CD8-positive, alpha-beta memory T cell (primary cell): Measurements from ENCODE around the gene LBX1. TPM values are rescaled to one million over a fixed set of nuclear protein-coding genes. Genes with fewer than 3 reads are reported as not detected.
"Not testable (repeated sequence)": the region's sequence is repeated elsewhere in the genome, so short reads cannot be mapped to it uniquely, and the experiment has no call there.

Experiments
- CTCF ChIA-PET: fragments of 350-600 bp; sonication (Branson Sonifier 250); formaldehyde crosslinking; loops from one replicate; lab custom pipeline; 2021; ENCODE audit warnings: antibody characterized with exemption; lab: Charles Lee
- POLR2A ChIA-PET: fragments of 350-600 bp; sonication (Branson Sonifier 250); formaldehyde crosslinking; loops from one replicate; lab custom pipeline; 2021; ENCODE audit warnings: antibody characterized with exemption; lab: Charles Lee
- DNase-seq, 5 donors: peaks; one replicate each; pipeline versions ENCODE4 v3.0.0 to v3.0.0-alpha.2; 2020 to 2022; ENCODE audit warnings: mixed read lengths in 1 of 5
- H3K27ac ChIP-seq: one replicate; pipeline ENCODE4 v1.7.0; 2013; ENCODE audit warnings: low read depth, mild to moderate bottlenecking, low read length, moderate library complexity
- H3K27me3 ChIP-seq: 2 replicates; pipeline ENCODE4 v1.7.0; 2013; ENCODE audit warnings: low read length, mild to moderate bottlenecking; ENCODE audit not compliant: insufficient read depth, poor library complexity, severe bottlenecking
- H3K36me3 ChIP-seq: 2 replicates; pipeline ENCODE4 v1.7.0; 2013; ENCODE audit warnings: mild to moderate bottlenecking, low read length, moderate library complexity; ENCODE audit not compliant: insufficient read depth
- H3K4me1 ChIP-seq: 2 replicates; pipeline ENCODE4 v1.7.0; 2013; ENCODE audit warnings: mild to moderate bottlenecking, low read length, moderate library complexity; ENCODE audit not compliant: insufficient read depth
- H3K4me3 ChIP-seq: 2 replicates; pipeline ENCODE4 v1.7.0; 2013; ENCODE audit warnings: mild to moderate bottlenecking, low read length
- H3K9me3 ChIP-seq: 2 replicates; pipeline ENCODE4 v1.7.0; 2013; ENCODE audit warnings: mild to moderate bottlenecking, low read length
- H3K27ac Mint-ChIP-seq, 8 donors: one replicate each; pipeline ENCODE4 v1.8.0; 2020 to 2021; ENCODE audit warnings: mixed read lengths in 8 of 8, mild to moderate bottlenecking in 6 of 8, inconsistent platforms in 3 of 8, moderate library complexity in 3 of 8
- H3K27me3 Mint-ChIP-seq, 2 donors: one replicate each; pipeline ENCODE4 v1.8.0; 2020 to 2021; ENCODE audit warnings: mixed read lengths in 2 of 2, mild to moderate bottlenecking in 1 of 2, moderate library complexity in 1 of 2
- H3K36me3 Mint-ChIP-seq, 3 donors: one replicate each; pipeline ENCODE4 v1.8.0; 2020 to 2021; ENCODE audit warnings: mixed read lengths in 3 of 3, inconsistent platforms in 1 of 3, mild to moderate bottlenecking in 1 of 3
- H3K4me1 Mint-ChIP-seq, 3 donors: one replicate each; pipeline ENCODE4 v1.8.0; 2020 to 2021; ENCODE audit warnings: mixed read lengths in 3 of 3, inconsistent platforms in 1 of 3, mild to moderate bottlenecking in 1 of 3
- H3K4me3 Mint-ChIP-seq, 7 donors: one replicate each; pipeline ENCODE4 v1.8.0; 2020 to 2021; ENCODE audit warnings: mixed read lengths in 7 of 7, mild to moderate bottlenecking in 6 of 7, moderate library complexity in 4 of 7, inconsistent platforms in 2 of 7
- H3K9me3 Mint-ChIP-seq, 5 donors: one replicate each; pipeline ENCODE4 v1.8.0; 2020 to 2022; ENCODE audit warnings: mixed read lengths in 5 of 5, mild to moderate bottlenecking in 3 of 5, moderate library complexity in 2 of 5, inconsistent platforms in 1 of 5
- polyA plus RNA-seq: library from polyadenylated mRNA; unstranded; fragments of 300-500 nt; fragmentation: Illumina TruSeq; gene quantifications from one replicate; pipeline ENCODE4 v1.2.3, GENCODE V29; 2021
- total RNA-seq, 2 experiments: library from RNA; stranded (reverse); gene quantifications; one replicate each; pipeline ENCODE4 v1.2.3, GENCODE V29; 2021

LBX1 gene
- total and polyA plus RNA-seq, 3 experiments from 2014 or later: not detected

DNA sequence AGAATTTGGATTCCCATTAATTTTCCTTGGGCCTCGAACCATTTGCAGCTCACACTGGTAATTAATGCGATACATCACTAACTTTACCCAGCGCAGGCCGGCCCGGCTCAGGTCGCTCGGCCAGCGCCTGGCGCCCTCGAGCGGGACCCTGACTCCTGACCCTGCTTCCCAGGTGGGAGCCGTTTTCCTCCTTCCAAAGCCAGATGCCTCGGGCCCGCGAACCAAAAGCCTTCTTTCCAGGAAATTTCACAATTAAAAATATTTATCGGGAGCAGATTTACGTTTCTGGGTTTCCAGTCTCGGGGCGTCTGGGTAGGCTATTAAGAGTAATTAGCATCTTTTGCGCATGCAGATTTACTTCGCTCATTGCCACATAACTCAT is 12.2 kb downstream of the LBX1 start:
- Mint-ChIP-seq H3K4me3 (peak overlapping the region in 5 of 7 donors; percentile 21 to 68 (median 41)), H3K4me1 (peaks cover 31 to 53% (median 40%) of the 10 kb centered on the region in 3 donors), H3K27ac (no peak overlapping the region), H3K27me3 (peaks cover 74 to 85% of the 10 kb centered on the region in 2 donors), H3K9me3 (peaks cover 0 to 3% (median 0%) of the 10 kb centered on the region in 5 donors), H3K36me3 (no peaks in the 10 kb centered on the region)
- no peak for DNase-seq
- POLR2A ChIA-PET: no interaction called here
- Histone ChIP-seq H3K9me3 (no peaks in the 10 kb centered on the region), H3K4me1 (peaks cover 40% of the 10 kb centered on the region), H3K27me3 (peaks cover 83% of the 10 kb centered on the region), H3K27ac (no peak overlapping the region), H3K4me3 (no peak overlapping the region), H3K36me3 (no peaks in the 10 kb centered on the region)
- CTCF ChIA-PET: interaction anchor here (1.1 kb wide), 1 partner anchor 19 kb away, joined by 3 read pairs; no protein-coding TSS in a partner anchor

DNA sequence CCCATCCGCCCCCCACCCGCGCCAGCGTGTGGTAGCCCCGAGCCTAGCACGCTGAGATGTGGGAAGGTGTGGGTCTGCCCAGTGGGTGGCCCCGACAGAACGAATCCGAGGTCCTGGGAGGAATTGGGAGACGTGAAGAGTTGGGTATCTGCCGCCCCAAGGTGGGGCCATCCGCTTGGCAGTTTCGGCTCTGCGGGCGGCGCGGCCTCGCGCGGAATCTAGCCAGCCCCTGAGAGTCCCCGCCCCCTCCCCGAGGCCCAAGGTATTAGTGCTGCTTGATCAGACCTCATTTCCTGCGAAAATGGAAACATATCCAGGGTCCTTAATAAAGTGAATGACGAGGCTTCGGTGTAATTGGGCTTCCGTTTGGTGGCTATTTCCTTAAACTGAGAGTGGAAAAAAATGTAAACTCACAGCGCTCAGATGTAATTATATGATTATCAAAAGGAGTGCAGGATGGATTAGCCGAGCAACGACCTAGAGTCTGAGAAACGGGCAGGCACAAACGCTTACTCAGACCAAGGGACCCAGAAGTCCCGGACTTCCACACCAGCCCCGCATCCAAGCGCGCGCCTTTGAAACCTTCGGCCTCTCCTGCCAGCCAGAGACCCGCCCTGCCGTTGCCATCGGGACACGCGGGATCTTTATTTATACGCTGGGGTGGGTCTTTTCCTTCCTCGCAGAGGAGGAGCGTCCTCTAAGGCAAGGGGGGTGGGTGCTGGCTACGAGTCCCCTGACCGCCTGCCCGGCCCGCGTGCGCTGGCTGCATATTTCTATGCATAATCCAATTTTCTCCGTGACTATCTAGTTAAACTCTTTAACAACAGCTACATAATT is 12.8 kb downstream of the LBX1 start:
- Mint-ChIP-seq H3K4me1 (peaks cover 28 to 50% (median 40%) of the 10 kb centered on the region in 3 donors), H3K36me3 (no peaks in the 10 kb centered on the region), H3K27ac (peak overlapping the region in 3 of 8 donors; percentile 22 to 56 (median 55)), H3K9me3 (peaks cover 0 to 1% (median 0%) of the 10 kb centered on the region in 5 donors), H3K4me3 (peak overlapping the region in 6 of 7 donors; percentile 32 to 64 (median 38)), H3K27me3 (peaks cover 74 to 83% of the 10 kb centered on the region in 2 donors)
- Histone ChIP-seq H3K9me3 (no peaks in the 10 kb centered on the region), H3K4me1 (peaks cover 40% of the 10 kb centered on the region), H3K27ac (no peak overlapping the region), H3K27me3 (peaks cover 82% of the 10 kb centered on the region), H3K4me3 (no peak overlapping the region), H3K36me3 (no peaks in the 10 kb centered on the region)
- DNase-seq: no peak
- ChIA-PET CTCF (interaction anchor here (1.1 to 6.8 kb wide), 5 partner anchors 19 to 354 kb away, joined by 3 to 69 read pairs (median 32); no protein-coding TSS in a partner anchor), POLR2A (no interaction called here)

DNA sequence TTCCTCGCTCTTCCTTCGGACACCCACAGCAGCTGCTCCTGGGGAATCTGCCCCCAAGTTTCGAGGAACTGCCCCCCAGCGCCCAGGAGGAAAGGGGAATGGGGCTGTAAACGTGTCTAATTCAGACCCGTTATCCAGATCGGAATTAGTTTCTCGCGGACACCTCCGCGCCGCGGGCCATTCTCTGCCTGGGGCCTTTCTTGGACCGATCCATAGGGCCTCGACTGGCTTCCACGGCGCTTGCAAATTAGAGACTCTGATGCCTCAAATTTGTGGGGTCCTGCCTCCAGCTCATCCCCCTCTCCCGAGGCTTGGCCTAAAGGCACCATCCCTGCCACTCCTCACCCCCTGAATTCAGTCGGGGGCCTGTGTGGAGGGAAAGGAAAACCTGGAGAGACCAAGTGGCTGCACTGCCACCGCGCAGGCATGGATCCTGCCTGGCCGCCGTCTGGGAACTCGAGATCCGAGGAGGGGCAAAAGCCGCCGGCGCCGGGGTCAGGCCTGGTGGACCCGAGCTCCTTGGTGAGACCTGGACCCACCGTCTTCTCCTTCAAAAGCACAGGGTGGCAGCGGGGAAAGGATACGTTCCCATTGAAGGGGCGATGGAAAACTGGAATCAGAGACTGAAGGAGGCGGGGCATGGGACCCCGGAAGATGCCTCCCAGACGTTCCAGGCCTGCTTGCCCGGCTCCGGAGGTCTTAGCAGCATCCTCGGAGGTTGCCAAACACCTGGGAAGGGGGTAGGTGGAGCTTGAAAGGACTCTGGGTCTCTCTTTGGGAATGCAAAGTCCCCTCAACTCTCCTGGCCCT is 13.7 kb downstream of the LBX1 start:
- peaks cover 74% of the 10 kb centered on the region for H3K27me3 ChIP-seq
- H3K4me3 Mint-ChIP-seq: peak overlapping the region in 2 of 7 donors; percentile 74 to 82

DNA sequence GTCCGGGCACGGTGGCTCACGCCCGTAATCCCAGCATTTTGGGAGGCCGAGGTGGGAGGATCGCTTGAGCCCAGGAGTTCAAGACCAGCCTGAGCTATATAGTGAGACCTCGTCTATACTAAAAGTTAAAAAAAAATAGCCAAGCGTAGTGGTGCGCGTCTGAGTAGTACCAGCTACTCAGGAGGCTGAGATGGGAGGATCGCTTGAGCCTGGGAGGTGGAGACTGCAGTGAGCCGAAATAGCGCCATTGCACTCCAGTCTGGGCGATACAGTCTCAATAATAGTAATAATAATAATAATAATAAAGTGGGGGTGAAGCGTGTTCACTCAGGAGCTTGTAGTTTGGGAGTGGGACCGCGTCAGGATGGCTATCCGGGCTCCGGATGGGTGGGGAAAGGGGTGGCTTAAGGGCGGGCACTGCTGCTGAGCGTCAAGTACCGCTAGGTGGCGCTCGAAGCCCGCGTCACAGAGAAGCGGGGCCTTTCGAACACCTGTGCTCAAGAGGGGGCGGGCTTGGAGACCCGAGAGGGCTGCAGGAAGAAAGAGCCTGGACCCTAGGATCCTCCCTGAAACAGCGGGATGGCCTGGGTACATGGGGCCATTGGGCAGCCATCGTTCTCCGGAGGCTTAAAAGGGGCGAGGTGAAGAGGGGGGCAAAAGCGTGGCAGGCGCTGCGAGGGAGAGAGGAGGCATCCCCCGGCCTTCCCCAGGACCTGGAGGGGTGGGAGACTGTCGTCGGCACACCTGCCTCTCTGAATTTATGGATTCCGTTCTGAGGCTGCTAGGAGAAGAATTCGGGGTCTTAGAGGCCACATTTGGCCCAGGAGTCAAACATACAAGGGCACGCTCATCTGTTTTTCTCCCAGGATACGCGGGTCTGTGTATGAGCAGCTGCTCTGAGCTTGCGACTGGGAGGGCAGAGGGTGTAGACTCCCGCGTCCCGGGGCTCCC is 14.5 kb downstream of the LBX1 start:
- Histone ChIP-seq H3K27me3 (peaks cover 66% of the 10 kb centered on the region), H3K9me3 (no peaks in the 10 kb centered on the region), H3K36me3 (no peaks in the 10 kb centered on the region), H3K27ac (no peak overlapping the region), H3K4me1 (peaks cover 40% of the 10 kb centered on the region), H3K4me3 (peak overlapping the region; percentile 50)
- peak overlapping the region; percentile 11 to 86 (median 68) for H3K4me3 Mint-ChIP-seq
- DNase-seq: peak; percentile 60 to 79 (median 65)
- POLR2A ChIA-PET: interaction anchor here (0.7 to 0.8 kb wide), 2 partner anchors 367 to 388 kb away, joined by 4 read pairs; no protein-coding TSS in a partner anchor
- peaks cover 68 to 81% of the 10 kb centered on the region in 2 donors for H3K27me3 Mint-ChIP-seq
- peaks cover 28 to 50% (median 40%) of the 10 kb centered on the region in 3 donors for H3K4me1 Mint-ChIP-seq
- peaks cover 0 to 1% (median 0%) of the 10 kb centered on the region in 5 donors for H3K9me3 Mint-ChIP-seq
- CTCF ChIA-PET: interaction anchor here (0.8 to 6.8 kb wide), 38 partner anchors 9 to 567 kb away, joined by 3 to 69 read pairs (median 4); partner anchors contain the start of genes DPCD, LBX1 and POLL
- H3K27ac Mint-ChIP-seq: peak overlapping the region in 2 of 8 donors; percentile 3 to 78
- no peaks in the 10 kb centered on the region for H3K36me3 Mint-ChIP-seq

More for the DNA sequence above, 13.7 kb downstream of the LBX1 start:
- no peak overlapping the region for H3K27ac ChIP-seq
- H3K27ac Mint-ChIP-seq: peak overlapping the region in 2 of 8 donors; percentile 6 to 55
- no peak overlapping the region for H3K4me3 ChIP-seq
- peaks cover 0 to 1% (median 0%) of the 10 kb centered on the region in 5 donors for H3K9me3 Mint-ChIP-seq
- ChIA-PET POLR2A (interaction anchor here (0.7 kb wide), 1 partner anchor 387 kb away, joined by 4 read pairs; no protein-coding TSS in a partner anchor), CTCF (interaction anchor here (1.0 to 6.8 kb wide), 14 partner anchors 8 to 566 kb away, joined by 3 to 69 read pairs (median 8); partner anchors contain the start of genes DPCD and POLL)
- peaks cover 40% of the 10 kb centered on the region for H3K4me1 ChIP-seq
- H3K4me1 Mint-ChIP-seq: peaks cover 28 to 50% (median 40%) of the 10 kb centered on the region in 3 donors
- no peaks in the 10 kb centered on the region for H3K36me3 ChIP-seq
- H3K27me3 Mint-ChIP-seq: peaks cover 67 to 82% of the 10 kb centered on the region in 2 donors
- H3K36me3 Mint-ChIP-seq: no peaks in the 10 kb centered on the region
- no peak for DNase-seq
- no peaks in the 10 kb centered on the region for H3K9me3 ChIP-seq

DNA sequence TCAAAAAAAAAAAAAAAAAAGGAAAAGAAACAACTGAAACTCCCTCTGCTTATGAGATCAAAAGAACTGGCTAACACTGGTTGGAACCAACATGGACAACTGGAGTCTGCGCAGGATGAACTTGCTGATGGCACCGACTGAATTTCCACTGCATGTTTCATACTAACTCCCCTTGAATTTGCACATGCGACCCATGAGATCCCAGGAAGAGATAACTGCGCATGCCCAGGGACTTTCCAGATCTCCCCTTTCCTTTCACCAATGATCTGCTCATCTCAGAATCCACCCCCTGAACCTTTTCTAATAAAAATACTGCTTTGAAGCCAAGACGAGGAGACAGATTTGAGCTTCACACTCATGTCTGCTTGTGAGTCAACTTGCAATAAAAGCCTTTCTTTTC is 20.7 kb downstream of the LBX1 start:
- H3K9me3 ChIP-seq: no peaks in the 10 kb centered on the region
- no peaks in the 10 kb centered on the region for H3K4me1 ChIP-seq
- Mint-ChIP-seq H3K4me3 (no peak overlapping the region), H3K36me3 (no peaks in the 10 kb centered on the region), H3K4me1 (peaks cover 2 to 3% (median 3%) of the 10 kb centered on the region in 3 donors), H3K9me3 (peaks cover 0 to 2% (median 0%) of the 10 kb centered on the region in 5 donors), H3K27ac (no peak overlapping the region), H3K27me3 (peaks cover 41 to 59% of the 10 kb centered on the region in 2 donors)
- ChIA-PET POLR2A (no interaction called here), CTCF (no interaction called here)
- H3K4me3 ChIP-seq: no peak overlapping the region
- no peaks in the 10 kb centered on the region for H3K36me3 ChIP-seq
- H3K27me3 ChIP-seq: peaks cover 13% of the 10 kb centered on the region
- no peak overlapping the region for H3K27ac ChIP-seq
- no peak for DNase-seq

DNA sequence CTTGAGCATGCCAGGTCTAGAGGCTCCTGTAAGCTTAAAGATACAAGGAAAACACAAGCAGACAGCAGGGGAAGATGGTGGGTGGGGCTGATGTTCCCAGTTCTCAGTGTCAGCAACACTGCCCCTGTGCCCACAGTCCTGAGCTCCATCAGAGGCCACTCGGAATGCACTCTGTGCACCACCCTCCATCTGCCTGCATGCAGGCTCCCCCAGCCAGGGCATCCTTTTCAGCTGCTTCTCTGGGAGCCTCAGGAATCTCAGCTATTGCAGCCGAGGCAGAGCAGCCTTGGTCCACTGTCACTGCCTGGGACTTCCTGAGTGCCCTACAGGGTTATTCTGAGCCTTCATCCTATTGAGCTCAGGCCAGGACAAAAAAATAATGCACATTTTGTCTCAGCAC is 22.2 kb downstream of the LBX1 start:
- CTCF ChIA-PET: no interaction called here
- DNase-seq: no peak
- H3K4me1 ChIP-seq: no peaks in the 10 kb centered on the region
- POLR2A ChIA-PET: no interaction called here
- Mint-ChIP-seq H3K4me3 (no peak overlapping the region), H3K27me3 (peaks cover 34 to 55% of the 10 kb centered on the region in 2 donors), H3K9me3 (peaks cover 0 to 2% (median 0%) of the 10 kb centered on the region in 5 donors), H3K36me3 (no peaks in the 10 kb centered on the region), H3K4me1 (no peaks in the 10 kb centered on the region), H3K27ac (no peak overlapping the region)
- H3K27ac ChIP-seq: no peak overlapping the region
- H3K9me3 ChIP-seq: no peaks in the 10 kb centered on the region
- H3K4me3 ChIP-seq: no peak overlapping the region
- H3K27me3 ChIP-seq: peaks cover 10% of the 10 kb centered on the region
- no peaks in the 10 kb centered on the region for H3K36me3 ChIP-seq

DNA sequence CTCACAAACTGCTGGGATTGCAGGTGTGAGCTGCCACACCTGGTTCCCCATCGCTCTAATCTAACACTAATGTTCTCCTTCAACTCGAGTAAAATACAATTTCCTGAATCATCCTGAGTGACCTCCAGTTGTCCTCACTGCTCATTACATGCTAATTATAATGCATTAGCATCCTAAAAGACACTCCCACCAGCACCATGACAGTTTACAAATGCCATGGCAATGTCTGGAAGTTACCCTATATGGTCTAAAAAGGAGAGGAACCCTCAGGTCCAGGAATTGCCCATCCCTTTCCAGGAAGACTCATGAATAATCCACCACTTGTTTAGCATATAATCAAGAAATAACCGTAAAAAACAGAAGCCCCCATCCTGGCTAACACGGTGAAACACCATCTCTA is 26.6 kb downstream of the LBX1 start:
- H3K4me3 Mint-ChIP-seq, POLR2A ChIA-PET, H3K36me3 Mint-ChIP-seq, H3K27me3 ChIP-seq, H3K4me1 ChIP-seq, DNase-seq, H3K9me3 ChIP-seq, H3K27ac ChIP-seq, H3K36me3 ChIP-seq, H3K4me3 ChIP-seq, H3K4me1 Mint-ChIP-seq, H3K27ac Mint-ChIP-seq, H3K9me3 Mint-ChIP-seq: not testable (repeated sequence)
- CTCF ChIA-PET: interaction anchor here (0.8 kb wide), 1 partner anchor 60 kb away, joined by 3 read pairs; no protein-coding TSS in a partner anchor
- H3K27me3 Mint-ChIP-seq: peaks cover 28 to 30% of the 10 kb centered on the region in 2 donors
